Testis (tissue), 2 donors: ENCODE results near the gene ABCC9.

Experiments used
- POLR2A ChIP-seq: fragments of 450-650 bp; IDR thresholded peaks from one replicate; pipeline ENCODE4 v1.6.1; 2017; ENCODE audit warnings: antibody characterized with exemption, mild to moderate bottlenecking, moderate library complexity
- TF ChIP-seq, protein P1 (sequence below), 3 experiments: fragments of 450-650 bp in 2 of 3; fragments of 200-600 bp in 1 of 3; sonication (generic) in 1 of 3; IDR thresholded peaks; one replicate each; pipeline ENCODE4 v1.5.1; 2016 to 2019; ENCODE audit warnings: antibody characterized with exemption in 3 of 3, mild to moderate bottlenecking in 2 of 3, moderate library complexity in 1 of 3

DNA sequence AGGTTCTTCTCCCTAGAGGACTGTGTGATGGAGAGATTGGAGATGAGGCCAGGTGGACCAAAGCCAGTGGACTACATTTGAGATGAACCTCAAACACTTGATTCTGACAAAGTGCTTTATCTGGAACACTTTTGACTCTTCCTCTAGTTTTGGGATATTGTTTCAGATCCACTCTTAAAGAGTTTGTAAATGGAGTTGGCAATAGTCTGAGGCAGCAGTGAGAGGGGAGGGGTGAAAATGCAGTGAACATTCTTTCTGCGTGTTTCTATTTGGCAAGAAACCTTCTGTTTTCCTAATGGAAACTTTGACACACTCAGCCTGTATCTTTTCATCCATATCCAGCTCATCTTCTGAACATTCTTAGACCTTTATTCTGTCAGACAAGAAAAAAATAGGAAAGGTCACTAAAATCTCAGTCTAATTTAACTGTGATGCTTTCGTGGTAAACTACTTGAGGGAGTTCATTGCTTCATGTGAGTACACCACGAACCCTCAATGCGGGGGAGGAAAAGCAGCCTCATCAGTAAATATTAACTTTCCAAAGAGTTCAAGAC lies 109.4 kb downstream of the ABCC9 start:
- TF ChIP-seq, protein P1, sequence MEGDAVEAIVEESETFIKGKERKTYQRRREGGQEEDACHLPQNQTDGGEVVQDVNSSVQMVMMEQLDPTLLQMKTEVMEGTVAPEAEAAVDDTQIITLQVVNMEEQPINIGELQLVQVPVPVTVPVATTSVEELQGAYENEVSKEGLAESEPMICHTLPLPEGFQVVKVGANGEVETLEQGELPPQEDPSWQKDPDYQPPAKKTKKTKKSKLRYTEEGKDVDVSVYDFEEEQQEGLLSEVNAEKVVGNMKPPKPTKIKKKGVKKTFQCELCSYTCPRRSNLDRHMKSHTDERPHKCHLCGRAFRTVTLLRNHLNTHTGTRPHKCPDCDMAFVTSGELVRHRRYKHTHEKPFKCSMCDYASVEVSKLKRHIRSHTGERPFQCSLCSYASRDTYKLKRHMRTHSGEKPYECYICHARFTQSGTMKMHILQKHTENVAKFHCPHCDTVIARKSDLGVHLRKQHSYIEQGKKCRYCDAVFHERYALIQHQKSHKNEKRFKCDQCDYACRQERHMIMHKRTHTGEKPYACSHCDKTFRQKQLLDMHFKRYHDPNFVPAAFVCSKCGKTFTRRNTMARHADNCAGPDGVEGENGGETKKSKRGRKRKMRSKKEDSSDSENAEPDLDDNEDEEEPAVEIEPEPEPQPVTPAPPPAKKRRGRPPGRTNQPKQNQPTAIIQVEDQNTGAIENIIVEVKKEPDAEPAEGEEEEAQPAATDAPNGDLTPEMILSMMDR (IDR thresholded peaks at IDR 0.05) = no peak
- TF ChIP-seq POLR2A = no peak
